ENCODE results near the gene NENF. TPM values are rescaled to one million over a fixed set of nuclear protein-coding genes. Genes with fewer than 3 reads are reported as not detected.

Gene NENF
- total RNA-seq, 3 donors from 2014 or later, result 78.9 to 142 (median 142) TPM

GRCh38 chr1:212432272-212432660 is 454 bp upstream of the NENF start:
- peak overlapping the region; percentile 88 to 97 (median 88) for H3K4me3 ChIP-seq
- H3K4me1 ChIP-seq, result no peaks in the 10 kb centered on the region
- H3K27ac ChIP-seq, result peak overlapping the region; percentile 88 to 94
- no peaks in the 10 kb centered on the region for H3K36me3 ChIP-seq
- TF ChIP-seq POLR2AphosphoS5 (IDR thresholded peaks at IDR 0.05) (no peak), POLR2A (IDR thresholded peaks at IDR 0.05) (no peak)
- TF ChIP-seq, protein P1, sequence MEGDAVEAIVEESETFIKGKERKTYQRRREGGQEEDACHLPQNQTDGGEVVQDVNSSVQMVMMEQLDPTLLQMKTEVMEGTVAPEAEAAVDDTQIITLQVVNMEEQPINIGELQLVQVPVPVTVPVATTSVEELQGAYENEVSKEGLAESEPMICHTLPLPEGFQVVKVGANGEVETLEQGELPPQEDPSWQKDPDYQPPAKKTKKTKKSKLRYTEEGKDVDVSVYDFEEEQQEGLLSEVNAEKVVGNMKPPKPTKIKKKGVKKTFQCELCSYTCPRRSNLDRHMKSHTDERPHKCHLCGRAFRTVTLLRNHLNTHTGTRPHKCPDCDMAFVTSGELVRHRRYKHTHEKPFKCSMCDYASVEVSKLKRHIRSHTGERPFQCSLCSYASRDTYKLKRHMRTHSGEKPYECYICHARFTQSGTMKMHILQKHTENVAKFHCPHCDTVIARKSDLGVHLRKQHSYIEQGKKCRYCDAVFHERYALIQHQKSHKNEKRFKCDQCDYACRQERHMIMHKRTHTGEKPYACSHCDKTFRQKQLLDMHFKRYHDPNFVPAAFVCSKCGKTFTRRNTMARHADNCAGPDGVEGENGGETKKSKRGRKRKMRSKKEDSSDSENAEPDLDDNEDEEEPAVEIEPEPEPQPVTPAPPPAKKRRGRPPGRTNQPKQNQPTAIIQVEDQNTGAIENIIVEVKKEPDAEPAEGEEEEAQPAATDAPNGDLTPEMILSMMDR (IDR thresholded peaks at IDR 0.05), result no peak
- H3K27me3 ChIP-seq, result no peaks in the 10 kb centered on the region
- no peak for DNase-seq (ENCODE audit: low spot score in 2 of 2)
- intact Hi-C loops (cut with DNase I; ENCODE audit: low total_unique reads), result no loop called here
- H3K9me3 ChIP-seq, result no peaks in the 10 kb centered on the region

- intact Hi-C loops (cut with DNase I; ENCODE audit: low total_unique reads), result no loop called here
- H3K4me3 ChIP-seq, result peak overlapping the region; percentile 88 to 97 (median 88)
- TF ChIP-seq POLR2A (IDR thresholded peaks at IDR 0.05) (no peak), POLR2AphosphoS5 (IDR thresholded peaks at IDR 0.05) (no peak)
- TF ChIP-seq, protein P1 (IDR thresholded peaks at IDR 0.05), result no peak
- no peaks in the 10 kb centered on the region for H3K9me3 ChIP-seq
- no peaks in the 10 kb centered on the region for H3K4me1 ChIP-seq
- H3K27ac ChIP-seq, result peak overlapping the region; percentile 88 to 94
- H3K36me3 ChIP-seq, result no peaks in the 10 kb centered on the region
- H3K27me3 ChIP-seq, result no peaks in the 10 kb centered on the region
- DNase-seq (ENCODE audit: low spot score in 2 of 2), result peak in 1 of 2 donors; percentile 23
These were observed 1.1 kb downstream of the NENF start for GRCh38 chr1:212433577-212434462.

DNA sequence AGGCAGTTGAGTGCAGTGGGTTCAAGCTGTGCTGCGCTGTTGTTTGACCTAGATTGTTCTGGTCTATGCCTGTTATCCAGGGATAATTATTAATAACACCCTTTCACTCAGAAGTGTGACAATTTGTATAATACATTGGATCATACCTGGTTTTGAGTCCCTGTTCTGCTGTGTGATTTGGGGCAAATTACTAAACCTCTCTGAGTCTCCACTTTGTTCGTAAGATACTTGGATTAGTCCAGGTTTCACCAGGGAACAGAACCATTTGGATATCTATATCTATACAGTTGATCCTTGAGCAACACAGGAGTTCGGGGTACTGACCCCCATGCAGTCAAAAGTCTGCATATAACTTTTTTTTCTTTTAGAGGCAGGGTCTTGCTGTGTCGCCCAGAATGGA is 2.3 kb downstream of the NENF start:
- Histone ChIP-seq H3K9me3 (no peaks in the 10 kb centered on the region), H3K4me3 (no peak overlapping the region), H3K4me1 (no peaks in the 10 kb centered on the region), H3K27ac (no peak overlapping the region), H3K27me3 (no peaks in the 10 kb centered on the region), H3K36me3 (no peaks in the 10 kb centered on the region)
- intact Hi-C loops (cut with DNase I; ENCODE audit: low total_unique reads), result no loop called here
- DNase-seq (ENCODE audit: low spot score in 2 of 2), result no peak
- TF ChIP-seq POLR2AphosphoS5 (IDR thresholded peaks at IDR 0.05), result no peak
- TF ChIP-seq POLR2A (IDR thresholded peaks at IDR 0.05), result no peak
- TF ChIP-seq, protein P1 (IDR thresholded peaks at IDR 0.05), result no peak

- intact Hi-C loops (cut with DNase I; ENCODE audit: low total_unique reads), result no loop called here
- Histone ChIP-seq H3K9me3 (no peaks in the 10 kb centered on the region), H3K4me3 (no peak overlapping the region), H3K27ac (no peak overlapping the region), H3K27me3 (no peaks in the 10 kb centered on the region), H3K4me1 (no peaks in the 10 kb centered on the region), H3K36me3 (no peaks in the 10 kb centered on the region)
- TF ChIP-seq POLR2AphosphoS5 (IDR thresholded peaks at IDR 0.05), result no peak
- TF ChIP-seq, protein P1 (IDR thresholded peaks at IDR 0.05), result no peak
- no peak for TF ChIP-seq POLR2A (IDR thresholded peaks at IDR 0.05)
- no peak for DNase-seq (ENCODE audit: low spot score in 2 of 2)
These were observed 4.6 kb downstream of the NENF start for GRCh38 chr1:212437179-212437798.

DNA sequence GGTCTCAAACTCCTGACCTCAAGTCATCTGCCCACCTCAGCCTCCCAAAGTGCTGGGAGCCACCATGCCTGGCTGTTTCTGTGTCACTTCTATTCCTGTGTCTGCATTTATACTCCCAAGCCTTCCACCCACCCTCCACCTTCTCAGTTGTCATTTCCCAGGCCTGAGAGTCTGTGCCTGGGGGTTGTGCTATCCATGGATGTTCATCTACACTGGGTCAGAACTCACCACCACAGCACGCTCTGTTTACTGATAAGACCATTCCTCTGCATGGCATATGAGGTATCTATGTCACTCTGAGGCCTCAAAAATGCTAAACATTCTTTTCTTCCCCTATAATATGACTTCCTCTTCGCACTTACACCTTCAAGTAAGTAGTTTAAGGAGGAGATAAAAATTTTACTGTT is 6.1 kb downstream of the NENF start:
- intact Hi-C loops (cut with DNase I; ENCODE audit: low total_unique reads), result no loop called here
- TF ChIP-seq POLR2AphosphoS5 (IDR thresholded peaks at IDR 0.05) (no peak), POLR2A (IDR thresholded peaks at IDR 0.05) (no peak)
- TF ChIP-seq, protein P1 (IDR thresholded peaks at IDR 0.05), result no peak
- Histone ChIP-seq H3K4me1 (no peaks in the 10 kb centered on the region), H3K27me3 (no peaks in the 10 kb centered on the region), H3K27ac (no peak overlapping the region), H3K36me3 (no peaks in the 10 kb centered on the region), H3K4me3 (no peak overlapping the region), H3K9me3 (no peaks in the 10 kb centered on the region)
- DNase-seq (ENCODE audit: low spot score in 2 of 2), result no peak

All from breast epithelium (tissue), 4 donors.